GM03348 (cell line): ENCODE results near the gene SPRY2.
"Not testable (repeated sequence)": the region's sequence is repeated elsewhere in the genome, so short reads cannot be mapped to it uniquely, and the experiment has no call there.

Source experiments
- DNase-seq: peaks from one replicate; pipeline ENCODE4 v3.0.0; 2012; ENCODE audit warnings: low spot score

The SPRY2 gene

GRCh38 chr13:80341101-80341755 lies at the start of gene SPRY2:
TSS of gene SPRY2 (minus strand) at chr13:80341126. CDS start at chr13:80337705, 3,421 bp downstream.
- peak; percentile 93 for DNase-seq

- DNase-seq: no peak
Measured at GRCh38 chr13:80390338-80390737, 49.4 kb upstream of the SPRY2 start.

GRCh38 chr13:80389073-80390038 lies 48.4 kb upstream of the SPRY2 start:
- DNase-seq: no peak

- DNase-seq: no peak
Measured at GRCh38 chr13:80388506-80388905, 47.6 kb upstream of the SPRY2 start.

GRCh38 chr13:80386592-80386991 lies 45.7 kb upstream of the SPRY2 start:
- DNase-seq: no peak

- DNase-seq: no peak
Measured at GRCh38 chr13:80386002-80386401, 45.1 kb upstream of the SPRY2 start.

GRCh38 chr13:80382576-80382975 lies 41.6 kb upstream of the SPRY2 start:
- DNase-seq: no peak

- DNase-seq: peak; percentile 24
Measured at GRCh38 chr13:80379245-80379644, 38.3 kb upstream of the SPRY2 start.

GRCh38 chr13:80376554-80376953 lies 35.6 kb upstream of the SPRY2 start:
- no peak for DNase-seq

GRCh38 chr13:80374901-80375300 lies 34.0 kb upstream of the SPRY2 start:
- no peak for DNase-seq

GRCh38 chr13:80374444-80374843 lies 33.5 kb upstream of the SPRY2 start:
- no peak for DNase-seq

- DNase-seq: no peak
Measured at GRCh38 chr13:80371840-80372509, 31.0 kb upstream of the SPRY2 start.

GRCh38 chr13:80367473-80367872 lies 26.5 kb upstream of the SPRY2 start:
- no peak for DNase-seq

- peak; percentile 45 for DNase-seq
Measured at GRCh38 chr13:80363890-80364503, 23.1 kb upstream of the SPRY2 start.

- no peak for DNase-seq
Measured at GRCh38 chr13:80362481-80362880, 21.6 kb upstream of the SPRY2 start.

- no peak for DNase-seq
Measured at GRCh38 chr13:80361883-80362327, 21.0 kb upstream of the SPRY2 start.

- no peak for DNase-seq
Measured at GRCh38 chr13:80361298-80361697, 20.4 kb upstream of the SPRY2 start.

- DNase-seq: no peak
Measured at GRCh38 chr13:80360453-80360800, 19.5 kb upstream of the SPRY2 start.

- DNase-seq: peak; percentile 6
Measured at GRCh38 chr13:80359778-80360452, 19.0 kb upstream of the SPRY2 start.

GRCh38 chr13:80359414-80359777 lies 18.5 kb upstream of the SPRY2 start:
- no peak for DNase-seq

GRCh38 chr13:80355496-80356094 lies 14.7 kb upstream of the SPRY2 start:
- DNase-seq: not testable (repeated sequence)
